HG03139 (cell line): ENCODE data around the gene RRAS.
A peak's percentile ranks its signal among the peaks of the same experiment; 100 is the strongest.

Experiments
- ATAC-seq: cut with Tn5 transposase; IDR thresholded peaks from one replicate; pipeline ENCODE4 v1.9.1; 2021; ENCODE audit not compliant: unreplicated experiment

Gene RRAS

GRCh38 chr19:49677231-49677900 lies 37.4 kb upstream of the RRAS start, which contains the start of gene PRMT1:
Gene PRMT1, plus strand, starts transcription at chr19:49677271. Its CDS starts 10 bp downstream, at chr19:49677281.
- no peak for ATAC-seq

GRCh38 chr19:49676784-49677230 lies 36.9 kb upstream of the RRAS start:
- ATAC-seq: peak; percentile 61

- peak; percentile 14 for ATAC-seq
Measured at GRCh38 chr19:49676136-49676783, 36.3 kb upstream of the RRAS start.

- no peak for ATAC-seq
Measured at GRCh38 chr19:49672131-49672919, 32.4 kb upstream of the RRAS start.

DNA sequence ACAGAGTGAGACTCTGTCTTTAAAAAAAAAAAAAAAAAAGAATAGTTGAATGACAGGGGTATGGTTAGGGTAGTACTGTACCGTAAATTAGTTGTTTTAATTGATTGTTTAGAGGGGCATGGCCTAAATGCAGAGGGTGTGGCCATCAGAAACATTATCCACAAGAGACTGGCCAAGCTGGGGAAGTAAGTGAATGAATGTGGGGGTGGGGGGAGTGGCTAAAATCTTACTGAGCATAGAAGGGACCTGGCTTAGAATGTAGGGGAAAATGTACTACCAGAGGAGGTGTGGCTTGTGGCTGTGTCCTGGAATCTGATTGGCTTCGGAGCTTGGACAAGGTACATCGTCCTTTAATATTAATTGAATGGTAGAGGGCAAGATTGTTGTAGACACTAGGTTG lies 29.6 kb upstream of the RRAS start:
- no peak for ATAC-seq

DNA sequence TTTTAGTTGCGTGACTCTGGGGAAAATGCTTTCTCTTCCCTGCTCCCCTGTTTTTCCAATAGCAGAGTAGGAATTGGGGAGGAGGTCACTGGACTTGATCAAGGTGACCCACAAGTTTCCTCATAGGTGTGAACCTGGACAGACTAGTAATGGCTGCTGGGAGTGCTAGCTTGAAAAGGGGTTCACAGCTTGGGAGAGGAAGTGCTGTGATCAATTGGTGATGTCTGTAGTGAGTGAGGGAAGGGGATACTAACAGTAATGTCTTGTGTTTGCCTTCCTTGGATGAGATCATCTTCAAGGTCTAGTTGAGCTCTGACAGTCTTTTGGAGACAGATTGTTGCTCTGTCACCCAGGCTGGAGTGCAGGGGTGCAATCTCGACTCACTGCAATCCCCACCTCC lies 27.5 kb upstream of the RRAS start:
- ATAC-seq: no peak

DNA sequence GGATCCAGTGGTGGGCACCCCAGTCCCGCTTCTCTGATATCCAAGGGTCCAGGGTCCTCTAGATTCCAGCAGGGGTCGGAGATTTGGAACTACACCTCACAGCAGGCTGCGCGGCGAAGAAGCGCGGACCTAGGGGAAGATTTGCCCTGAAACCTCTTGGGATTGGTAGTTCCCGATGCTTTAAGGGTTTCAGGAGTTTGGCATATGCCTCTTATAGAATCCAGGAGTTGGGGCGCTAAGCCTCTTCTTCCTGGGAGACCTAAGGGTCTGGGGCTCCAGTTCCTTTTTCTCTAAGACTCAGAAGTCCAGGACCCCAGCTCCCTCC lies 26.1 kb upstream of the RRAS start:
- no peak for ATAC-seq

- peak; percentile 67 for ATAC-seq
Measured at GRCh38 chr19:49665351-49666119, 25.6 kb upstream of the RRAS start, which contains the start of the genes BCL2L12 and IRF3. Gene BCL2L12, plus strand, starts transcription at chr19:49665933. Its CDS starts 760 bp downstream, at chr19:49666693. Gene IRF3, minus strand, starts transcription at chr19:49665857. Its CDS starts 1,019 bp downstream, at chr19:49664838.

GRCh38 chr19:49665036-49665350 lies 25.1 kb upstream of the RRAS start:
- ATAC-seq: no peak

DNA sequence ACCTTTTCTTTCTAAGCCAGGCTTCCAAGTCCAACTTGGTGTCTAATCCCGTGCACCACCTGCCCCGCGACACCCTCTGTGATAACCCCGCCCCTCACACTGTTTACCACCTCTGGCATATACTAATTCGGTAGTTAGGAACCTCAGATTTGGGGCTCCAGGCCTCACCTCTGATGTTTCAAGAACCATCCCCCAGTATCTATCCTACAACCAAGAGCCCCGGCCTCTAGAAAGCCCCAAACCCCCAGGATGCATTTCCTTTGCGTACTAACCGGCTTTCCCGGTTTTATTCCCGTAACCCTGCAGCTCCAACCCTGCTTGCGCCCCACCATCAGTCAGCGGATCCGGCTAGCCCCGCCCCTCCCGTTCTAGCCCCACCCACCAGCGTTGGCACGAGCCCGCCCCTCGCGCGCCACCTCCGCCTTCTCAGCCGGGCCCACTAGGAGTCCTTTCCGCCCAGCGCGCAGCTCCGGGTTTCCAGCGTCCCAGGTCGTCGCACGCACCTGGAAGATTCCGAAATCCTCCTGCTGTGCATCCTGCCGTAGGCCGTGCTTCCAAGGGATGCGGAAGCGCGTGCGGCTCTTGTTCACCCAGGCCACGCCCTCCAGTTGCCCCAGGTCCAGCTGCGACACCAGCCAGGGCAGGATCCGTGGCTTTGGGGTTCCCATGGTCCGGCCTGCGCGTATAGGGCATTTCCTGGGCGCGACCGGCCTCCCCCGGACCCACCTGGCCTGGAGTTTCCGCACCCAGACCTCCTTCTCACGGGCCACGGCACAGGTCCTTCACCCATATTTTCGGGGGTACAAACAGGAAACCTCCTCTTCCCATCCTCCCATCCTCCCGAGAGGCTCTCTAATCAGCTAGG lies 24.5 kb upstream of the RRAS start:
- no peak for ATAC-seq

- no peak for ATAC-seq
Measured at GRCh38 chr19:49663224-49663623, 23.3 kb upstream of the RRAS start.

GRCh38 chr19:49662011-49662410 lies 22.1 kb upstream of the RRAS start:
- ATAC-seq: no peak

- ATAC-seq: no peak
Measured at GRCh38 chr19:49660338-49660961, 20.5 kb upstream of the RRAS start.

- ATAC-seq: no peak
Measured at GRCh38 chr19:49658566-49659442, 18.9 kb upstream of the RRAS start.

DNA sequence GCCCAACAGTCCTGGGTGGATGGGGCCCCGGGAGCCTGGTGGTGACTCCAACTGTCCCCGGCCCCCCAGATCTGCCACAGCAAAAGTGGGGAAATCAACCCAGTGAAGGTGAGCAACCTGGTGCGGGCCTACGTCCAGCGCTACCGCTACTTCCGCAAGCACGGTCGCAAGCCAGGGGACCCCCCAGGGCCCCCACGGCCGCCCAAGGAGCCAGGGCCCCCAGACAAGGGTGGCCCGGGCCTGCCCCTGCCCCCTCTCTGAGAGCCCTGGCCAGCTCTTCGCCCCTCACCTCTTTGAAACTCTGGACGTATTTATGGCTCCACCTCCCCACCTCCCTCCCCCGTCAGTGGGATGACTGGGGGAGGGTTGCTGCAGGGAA lies 18.2 kb upstream of the RRAS start:
- ATAC-seq: no peak

GRCh38 chr19:49657493-49658138 lies 17.7 kb upstream of the RRAS start:
- ATAC-seq: no peak

- ATAC-seq: no peak
Measured at GRCh38 chr19:49656456-49657109, 16.6 kb upstream of the RRAS start.
